Prostate gland (tissue), 2 donors: ENCODE results near the gene MYH6.
A peak's percentile ranks its signal among the peaks of the same experiment; 100 is the strongest.

Source experiments
- CTCF ChIP-seq, 4 experiments: fragments of 200-600 bp in 2 of 4; fragments of 450-650 bp in 2 of 4; sonication (generic) in 2 of 4; IDR thresholded peaks; 1 replicate in 3 of 4; 2 replicates in 1 of 4; pipeline ENCODE4 v1.5.1; 2016 to 2019; ENCODE audit warnings: antibody characterized with exemption in 4 of 4, mild to moderate bottlenecking in 2 of 4, moderate library complexity in 2 of 4
- POLR2A ChIP-seq: fragments of 450-650 bp; IDR thresholded peaks from one replicate; pipeline ENCODE4 v1.6.1; 2016; ENCODE audit warnings: antibody characterized with exemption, mild to moderate bottlenecking
- POLR2AphosphoS5 ChIP-seq: sonication (generic); formaldehyde crosslinking; IDR thresholded peaks from one replicate; pipeline ENCODE4 v1.6.1; 2017; ENCODE audit warnings: antibody characterized with exemption

DNA sequence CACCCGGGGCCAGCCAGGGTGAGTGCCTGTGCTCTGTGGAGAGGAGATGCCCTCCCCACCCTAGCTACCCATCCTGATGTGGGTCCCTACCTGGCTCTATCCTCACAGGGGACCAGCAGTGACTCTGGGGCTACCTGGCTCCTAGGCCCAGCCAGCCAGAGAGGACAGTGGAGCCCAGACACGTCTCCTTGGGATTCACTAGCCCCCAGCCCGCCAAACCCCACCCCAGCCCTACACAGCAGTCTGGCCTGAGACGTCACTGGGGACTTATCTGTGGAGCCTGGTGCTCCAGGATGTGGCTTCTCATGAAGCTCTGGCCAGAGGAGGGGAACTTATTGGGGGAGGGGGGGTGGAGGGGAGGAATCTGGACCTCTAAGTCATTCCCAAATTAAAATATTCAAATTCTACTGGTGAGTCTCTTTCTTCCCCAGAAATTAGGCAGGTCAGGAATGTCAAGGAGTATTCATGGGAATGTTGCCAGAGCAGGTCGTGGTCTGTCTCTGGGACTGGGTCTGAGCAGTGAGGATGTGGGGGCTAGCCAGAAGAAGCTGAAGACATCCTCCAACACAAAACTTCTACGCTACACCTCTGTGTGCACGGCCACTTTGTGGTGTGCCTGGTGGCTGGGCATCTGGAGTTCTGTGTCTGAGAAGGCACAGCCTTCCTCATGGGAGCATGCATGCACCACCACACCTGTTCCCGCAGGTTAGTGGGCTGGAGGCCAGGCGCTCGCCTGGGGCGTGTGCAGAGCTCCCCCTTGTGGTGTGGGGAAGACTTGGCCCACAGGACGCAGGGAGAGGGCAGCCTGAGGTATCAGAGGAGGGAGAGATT lies 28.5 kb downstream of the MYH6 start:
- TF ChIP-seq CTCF (IDR thresholded peaks at IDR 0.05) (peak; percentile 85 to 98 (median 96)), POLR2A (no peak), POLR2AphosphoS5 (peak; percentile 88)
